Endometrium (tissue), 2 donors: Measurements from ENCODE around the gene CAGE1.
"Not testable (repeated sequence)": the region's sequence is repeated elsewhere in the genome, so short reads cannot be mapped to it uniquely, and the experiment has no call there.

Source experiments
- FAIRE-seq: peaks from 2 replicates; lab custom pipeline; 2012; peaks lifted over from hg19 to GRCh38; lab: Jason Lieb, UNC
- donor health status: control.
- donor health status: control.

CAGE1 gene

GRCh38 chr6:7409740-7410139 lies 20.2 kb upstream of the CAGE1 start:
- no peak for FAIRE-seq

- FAIRE-seq: no peak
These were observed 17.2 kb upstream of the CAGE1 start for GRCh38 chr6:7406743-7407142.

- no peak for FAIRE-seq
These were observed 15.0 kb upstream of the CAGE1 start for GRCh38 chr6:7404546-7404945.

GRCh38 chr6:7402716-7403115 lies 13.2 kb upstream of the CAGE1 start:
- FAIRE-seq: no peak

GRCh38 chr6:7401075-7401474 lies 11.5 kb upstream of the CAGE1 start:
- FAIRE-seq: no peak

- FAIRE-seq: no peak
These were observed 2.9 kb upstream of the CAGE1 start for GRCh38 chr6:7392402-7392801.

GRCh38 chr6:7391151-7391550 lies 1.6 kb upstream of the CAGE1 start:
- FAIRE-seq: no peak

GRCh38 chr6:7390226-7390878 lies 810 bp upstream of the CAGE1 start:
- FAIRE-seq: no peak

GRCh38 chr6:7389162-7389450 lies 436 bp downstream of the CAGE1 start:
- FAIRE-seq: no peak

- no peak for FAIRE-seq
These were observed 8.4 kb downstream of the CAGE1 start for GRCh38 chr6:7381092-7381491.

- FAIRE-seq: no peak
These were observed 10.8 kb downstream of the CAGE1 start for GRCh38 chr6:7378740-7379139.

- FAIRE-seq: no peak
These were observed 11.6 kb downstream of the CAGE1 start for GRCh38 chr6:7377961-7378360.

- FAIRE-seq: no peak
These were observed 15.8 kb downstream of the CAGE1 start for GRCh38 chr6:7373739-7374138.

- FAIRE-seq: no peak
These were observed 22.1 kb downstream of the CAGE1 start for GRCh38 chr6:7367408-7367807.

GRCh38 chr6:7351916-7352315 lies 37.6 kb downstream of the CAGE1 start:
- FAIRE-seq: not testable (repeated sequence)

- FAIRE-seq: not testable (repeated sequence)
These were observed 39.0 kb downstream of the CAGE1 start for GRCh38 chr6:7350591-7350990.

GRCh38 chr6:7347551-7347997 lies 42.0 kb downstream of the CAGE1 start:
- not testable (repeated sequence) for FAIRE-seq

GRCh38 chr6:7344773-7345450 lies 44.6 kb downstream of the CAGE1 start:
- not testable (repeated sequence) for FAIRE-seq

- FAIRE-seq: no peak
These were observed 45.7 kb downstream of the CAGE1 start for GRCh38 chr6:7343546-7344475.

- no peak for FAIRE-seq
These were observed 47.4 kb downstream of the CAGE1 start for GRCh38 chr6:7341989-7342742.

GRCh38 chr6:7341271-7341670 lies 48.3 kb downstream of the CAGE1 start:
- no peak for FAIRE-seq

GRCh38 chr6:7339007-7339732 lies 50.4 kb downstream of the CAGE1 start:
- FAIRE-seq: not testable (repeated sequence)
